KMS-11 (cell line): ENCODE measurements around the gene HEMGN.

Experiments
- H2AFZ ChIP-seq: fragments of 200-600 bp; sonication (generic); 2 replicates; pipeline ENCODE4 v1.6.1; 2016; ENCODE audit warnings: antibody characterized with exemption, mixed run types, low read depth
- H3K27ac ChIP-seq: fragments of 200-600 bp; sonication (generic); 2 replicates; pipeline ENCODE4 v1.6.1; 2016; ENCODE audit warnings: mild to moderate bottlenecking, mixed run types
- H3K27me3 ChIP-seq: fragments of 200-600 bp; sonication (generic); 2 replicates; pipeline ENCODE4 v1.6.1; 2017; ENCODE audit warnings: mild to moderate bottlenecking, low read depth, mixed run types, moderate library complexity; ENCODE audit not compliant: insufficient read depth
- H3K36me3 ChIP-seq: fragments of 200-600 bp; sonication (generic); 2 replicates; pipeline ENCODE4 v1.6.1; 2017; ENCODE audit warnings: mild to moderate bottlenecking, mixed run types; ENCODE audit not compliant: insufficient read depth
- H3K4me1 ChIP-seq: fragments of 200-600 bp; sonication (generic); 2 replicates; pipeline ENCODE4 v1.6.1; 2016; ENCODE audit warnings: mild to moderate bottlenecking, low read depth, mixed run types; ENCODE audit not compliant: poor library complexity, severe bottlenecking
- H3K4me2 ChIP-seq: fragments of 200-600 bp; sonication (generic); 2 replicates; pipeline ENCODE4 v1.7.0; 2016; ENCODE audit warnings: mild to moderate bottlenecking, mixed run types
- H3K4me3 ChIP-seq: fragments of 200-600 bp; sonication (generic); IDR thresholded peaks from 2 replicates; pipeline ENCODE4 v1.6.1; 2017; ENCODE audit warnings: low read depth, low read length, mixed read lengths; ENCODE audit not compliant: insufficient read depth
- H3K79me2 ChIP-seq: fragments of 200-600 bp; sonication (generic); 2 replicates; pipeline ENCODE4 v1.6.1; 2016; ENCODE audit warnings: low read depth, mixed run types; ENCODE audit not compliant: insufficient read depth
- H3K9ac ChIP-seq: fragments of 200-600 bp; sonication (generic); 2 replicates; pipeline ENCODE4 v1.6.1; 2016; ENCODE audit warnings: mild to moderate bottlenecking, mixed run types
- H4K20me1 ChIP-seq: fragments of 200-600 bp; sonication (generic); 2 replicates; pipeline ENCODE4 v1.6.1; 2016; ENCODE audit warnings: mild to moderate bottlenecking, mixed run types; ENCODE audit not compliant: insufficient read depth
- TF ChIP-seq, protein P1 (sequence below): fragments of 200-600 bp; sonication (generic); conservative IDR thresholded peaks from 2 replicates; pipeline ENCODE4 v1.6.1; 2017; ENCODE audit warnings: low read depth, mild to moderate bottlenecking, antibody characterized with exemption, low read length, moderate library complexity, mixed read lengths

The HEMGN gene

DNA sequence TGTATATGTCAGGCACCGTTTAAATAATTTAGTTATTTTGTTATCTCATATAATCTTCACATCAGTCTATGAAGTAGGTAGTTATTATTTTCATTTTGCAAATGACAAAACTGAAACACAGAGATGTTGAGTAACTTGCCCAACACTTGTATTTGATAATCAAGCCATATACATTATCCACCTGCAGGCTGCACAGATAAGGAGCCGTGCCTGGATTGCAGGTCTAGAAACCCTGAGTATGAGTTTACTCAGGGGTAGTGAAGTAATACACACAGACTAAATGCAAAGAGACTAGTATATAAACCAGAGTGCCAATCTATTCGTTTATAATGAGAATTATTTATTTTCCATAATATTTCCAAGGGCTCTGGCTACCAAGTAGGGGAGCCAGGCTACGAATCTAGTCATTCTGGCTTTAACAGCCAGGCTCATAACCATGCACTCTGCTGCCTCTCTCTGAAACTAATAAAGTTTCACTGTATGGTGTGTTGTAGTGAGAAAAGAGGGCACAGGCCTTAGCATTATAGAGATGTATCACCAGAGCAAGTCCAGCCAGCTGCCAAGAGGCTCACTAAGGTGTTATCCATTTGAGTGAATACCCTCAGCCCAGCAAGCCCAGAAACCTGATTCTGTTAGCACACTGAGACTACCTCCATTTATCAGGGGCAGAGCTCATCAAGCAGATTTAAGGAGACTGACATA, 4.5 kb downstream of the HEMGN start:
- H3K36me3 ChIP-seq = no peaks in the 10 kb centered on the region
- H3K4me3 ChIP-seq = no peak overlapping the region
- no peaks in the 10 kb centered on the region for H3K79me2 ChIP-seq
- H3K4me1 ChIP-seq = peaks cover 18% of the 10 kb centered on the region
- no peak overlapping the region for H3K27ac ChIP-seq
- no peaks in the 10 kb centered on the region for H3K27me3 ChIP-seq
- H2AFZ ChIP-seq = no peak overlapping the region
- H4K20me1 ChIP-seq = no peaks in the 10 kb centered on the region
- TF ChIP-seq, protein P1, sequence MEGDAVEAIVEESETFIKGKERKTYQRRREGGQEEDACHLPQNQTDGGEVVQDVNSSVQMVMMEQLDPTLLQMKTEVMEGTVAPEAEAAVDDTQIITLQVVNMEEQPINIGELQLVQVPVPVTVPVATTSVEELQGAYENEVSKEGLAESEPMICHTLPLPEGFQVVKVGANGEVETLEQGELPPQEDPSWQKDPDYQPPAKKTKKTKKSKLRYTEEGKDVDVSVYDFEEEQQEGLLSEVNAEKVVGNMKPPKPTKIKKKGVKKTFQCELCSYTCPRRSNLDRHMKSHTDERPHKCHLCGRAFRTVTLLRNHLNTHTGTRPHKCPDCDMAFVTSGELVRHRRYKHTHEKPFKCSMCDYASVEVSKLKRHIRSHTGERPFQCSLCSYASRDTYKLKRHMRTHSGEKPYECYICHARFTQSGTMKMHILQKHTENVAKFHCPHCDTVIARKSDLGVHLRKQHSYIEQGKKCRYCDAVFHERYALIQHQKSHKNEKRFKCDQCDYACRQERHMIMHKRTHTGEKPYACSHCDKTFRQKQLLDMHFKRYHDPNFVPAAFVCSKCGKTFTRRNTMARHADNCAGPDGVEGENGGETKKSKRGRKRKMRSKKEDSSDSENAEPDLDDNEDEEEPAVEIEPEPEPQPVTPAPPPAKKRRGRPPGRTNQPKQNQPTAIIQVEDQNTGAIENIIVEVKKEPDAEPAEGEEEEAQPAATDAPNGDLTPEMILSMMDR = no peak
- H3K4me2 ChIP-seq = no peak overlapping the region
- H3K9ac ChIP-seq = no peak overlapping the region

DNA sequence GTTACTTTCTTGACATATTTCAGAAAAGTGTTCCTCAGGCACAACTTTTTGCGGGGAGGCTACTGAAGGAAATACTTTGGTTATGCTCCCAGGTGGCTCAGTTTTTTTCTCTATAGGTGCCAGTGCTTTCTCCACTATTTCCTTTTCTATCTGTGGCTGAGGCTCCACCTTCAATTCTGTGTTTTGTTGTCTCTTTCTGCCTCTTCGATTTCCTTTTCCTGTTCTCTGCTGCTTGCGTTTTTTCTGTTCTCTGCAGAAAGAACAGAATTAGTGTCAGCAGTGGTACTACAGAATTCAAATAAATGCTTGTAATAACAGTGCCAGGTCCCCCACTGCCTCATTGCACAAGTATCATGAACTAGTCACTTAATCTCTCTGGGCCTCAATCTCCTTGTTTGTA, 7.0 kb downstream of the HEMGN start:
- H3K9ac ChIP-seq = no peak overlapping the region

DNA sequence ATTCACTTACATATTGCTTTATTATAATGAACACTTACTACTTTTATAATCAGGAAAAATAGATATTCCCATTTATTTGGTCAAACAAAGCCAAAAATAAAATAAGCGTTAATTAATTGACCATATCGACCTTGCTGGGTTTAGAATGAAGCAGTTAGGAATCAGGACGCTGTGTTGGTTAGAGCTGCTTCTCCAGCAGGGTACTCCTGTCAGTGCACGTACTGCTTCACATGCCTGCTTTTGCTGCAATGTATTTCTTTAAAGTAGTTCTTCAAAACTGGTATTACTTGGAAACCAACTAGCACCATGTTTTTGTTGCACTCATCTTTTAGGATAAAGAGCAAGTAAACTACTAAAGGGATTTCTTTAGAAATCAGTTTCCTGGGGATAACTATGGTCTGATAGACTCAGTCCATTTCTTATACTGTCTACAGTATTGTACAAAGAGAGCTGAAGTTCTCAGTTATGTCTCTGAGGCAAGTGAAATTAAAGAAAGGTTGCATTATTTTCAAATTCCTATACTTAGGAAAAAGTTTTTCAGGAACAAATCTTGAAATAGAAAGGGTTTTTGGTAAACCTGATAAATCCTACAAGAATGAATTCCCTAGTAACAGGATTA, 8.9 kb downstream of the HEMGN start:
- no peak overlapping the region for H3K4me3 ChIP-seq
- no peaks in the 10 kb centered on the region for H4K20me1 ChIP-seq
- no peaks in the 10 kb centered on the region for H3K36me3 ChIP-seq
- peaks cover 1% of the 10 kb centered on the region for H3K4me1 ChIP-seq
- H3K9ac ChIP-seq = no peak overlapping the region
- H3K79me2 ChIP-seq = no peaks in the 10 kb centered on the region
- H3K27me3 ChIP-seq = no peaks in the 10 kb centered on the region
- H3K4me2 ChIP-seq = no peak overlapping the region
- TF ChIP-seq, protein P1 = no peak
- H3K27ac ChIP-seq = no peak overlapping the region
- H2AFZ ChIP-seq = no peak overlapping the region

More for the DNA sequence above, 7.0 kb downstream of the HEMGN start:
- H3K4me2 ChIP-seq = no peak overlapping the region
- no peak overlapping the region for H3K4me3 ChIP-seq
- H2AFZ ChIP-seq = no peak overlapping the region
- H3K27me3 ChIP-seq = no peaks in the 10 kb centered on the region
- H3K79me2 ChIP-seq = no peaks in the 10 kb centered on the region
- H3K27ac ChIP-seq = no peak overlapping the region
- H3K4me1 ChIP-seq = no peaks in the 10 kb centered on the region
- H3K36me3 ChIP-seq = no peaks in the 10 kb centered on the region
- no peaks in the 10 kb centered on the region for H4K20me1 ChIP-seq
- TF ChIP-seq, protein P1 = no peak

DNA sequence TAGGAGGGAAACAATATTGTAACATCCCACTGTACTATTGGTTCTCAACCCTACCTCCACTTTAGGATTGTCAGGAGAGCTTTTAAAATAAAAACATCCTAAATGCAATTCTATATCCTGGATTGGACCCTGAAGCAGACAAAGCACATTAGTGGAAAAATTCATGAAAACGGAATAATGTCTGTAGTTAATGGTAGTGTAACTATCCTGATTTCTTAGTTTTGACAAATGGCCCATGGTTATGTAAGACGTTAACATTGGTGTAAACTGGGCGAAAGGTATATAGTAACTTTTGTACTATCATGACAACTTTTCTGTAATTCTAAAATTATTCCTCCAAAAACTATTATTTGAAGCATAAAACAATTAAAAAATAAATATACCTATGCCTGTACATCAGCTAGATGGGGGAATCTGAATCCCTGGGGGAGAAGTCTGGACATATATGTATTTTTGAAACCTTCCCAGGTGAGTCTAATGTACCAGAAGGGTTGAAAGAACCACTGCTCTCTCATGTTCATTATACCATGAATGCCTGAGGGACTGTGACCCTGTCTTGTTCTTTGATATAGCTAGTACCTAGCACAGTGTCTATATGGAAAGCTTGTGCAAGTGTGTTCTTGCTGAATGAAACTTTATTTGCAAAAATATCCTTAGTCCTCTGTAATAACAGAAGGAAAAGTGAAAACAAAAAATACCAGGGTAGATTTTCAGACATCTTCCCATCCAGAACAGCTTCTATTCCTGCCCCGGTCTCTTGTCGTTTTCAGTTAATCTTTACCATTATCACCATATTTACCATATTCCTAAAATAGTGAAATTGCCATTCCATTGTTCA, 12.3 kb downstream of the HEMGN start:
- Histone ChIP-seq H3K4me2 (no peak overlapping the region), H3K27me3 (no peaks in the 10 kb centered on the region), H4K20me1 (no peaks in the 10 kb centered on the region), H3K9ac (no peak overlapping the region), H2AFZ (no peak overlapping the region), H3K27ac (no peak overlapping the region), H3K36me3 (no peaks in the 10 kb centered on the region), H3K79me2 (no peaks in the 10 kb centered on the region), H3K4me3 (no peak overlapping the region), H3K4me1 (peaks cover 19% of the 10 kb centered on the region)
- TF ChIP-seq, protein P1 = no peak
